ENCODE data around the gene DGKG. TPM values are rescaled to one million over a fixed set of nuclear protein-coding genes. Genes with fewer than 3 reads are reported as not detected.

Gene DGKG
- total and polyA plus RNA-seq, 9 of the 15 experiments (the other 6 are each of a cell fraction or from before 2014, with no cell fraction given): 0.01 to 0.36 (median 0.15) TPM

DNA sequence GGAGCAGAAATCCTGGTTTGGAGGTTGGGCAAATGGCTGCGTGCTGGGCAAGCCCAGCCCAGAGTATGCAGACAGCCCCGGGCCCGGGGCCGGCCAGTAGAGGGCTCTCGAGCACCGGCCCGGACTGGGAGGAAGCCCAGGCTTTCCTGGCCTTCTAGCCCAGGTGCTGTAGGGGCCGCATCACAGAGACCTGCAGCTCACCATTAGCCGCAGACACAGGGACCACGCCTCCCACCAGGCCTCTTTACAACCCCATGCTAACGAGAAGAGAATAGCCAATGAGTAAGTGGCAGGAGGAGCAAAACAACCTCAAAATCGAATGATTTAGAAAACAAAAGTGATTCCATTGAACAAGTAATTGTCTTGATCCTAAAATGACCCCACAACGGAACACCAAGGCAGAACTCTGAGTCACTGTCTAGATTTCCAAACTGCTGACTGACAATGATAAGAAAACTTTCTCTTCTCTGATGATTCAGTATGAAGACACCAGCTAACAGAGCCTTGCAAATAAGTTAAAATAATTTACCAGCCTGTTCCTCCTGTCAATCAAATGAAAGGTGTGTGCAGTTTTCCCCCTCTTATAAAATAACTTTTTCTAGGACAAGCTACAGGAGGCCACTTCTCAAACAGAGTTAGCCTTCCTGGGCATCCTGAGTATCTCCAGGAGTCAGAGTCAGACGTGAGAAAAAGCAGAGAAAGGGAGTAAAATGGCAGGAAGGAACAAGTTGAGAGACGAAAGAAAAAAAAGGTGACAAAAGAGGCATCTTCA is 102.2 kb downstream of the DGKG start (continued):
- TF ChIP-seq, protein P1, sequence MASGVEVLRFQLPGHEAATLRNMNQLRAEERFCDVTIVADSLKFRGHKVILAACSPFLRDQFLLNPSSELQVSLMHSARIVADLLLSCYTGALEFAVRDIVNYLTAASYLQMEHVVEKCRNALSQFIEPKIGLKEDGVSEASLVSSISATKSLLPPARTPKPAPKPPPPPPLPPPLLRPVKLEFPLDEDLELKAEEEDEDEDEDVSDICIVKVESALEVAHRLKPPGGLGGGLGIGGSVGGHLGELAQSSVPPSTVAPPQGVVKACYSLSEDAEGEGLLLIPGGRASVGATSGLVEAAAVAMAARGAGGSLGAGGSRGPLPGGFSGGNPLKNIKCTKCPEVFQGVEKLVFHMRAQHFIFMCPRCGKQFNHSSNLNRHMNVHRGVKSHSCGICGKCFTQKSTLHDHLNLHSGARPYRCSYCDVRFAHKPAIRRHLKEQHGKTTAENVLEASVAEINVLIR (CRISPR knock-in tag; IDR thresholded peaks at IDR 0.05): no peak
- TF ChIP-seq, protein P2, sequence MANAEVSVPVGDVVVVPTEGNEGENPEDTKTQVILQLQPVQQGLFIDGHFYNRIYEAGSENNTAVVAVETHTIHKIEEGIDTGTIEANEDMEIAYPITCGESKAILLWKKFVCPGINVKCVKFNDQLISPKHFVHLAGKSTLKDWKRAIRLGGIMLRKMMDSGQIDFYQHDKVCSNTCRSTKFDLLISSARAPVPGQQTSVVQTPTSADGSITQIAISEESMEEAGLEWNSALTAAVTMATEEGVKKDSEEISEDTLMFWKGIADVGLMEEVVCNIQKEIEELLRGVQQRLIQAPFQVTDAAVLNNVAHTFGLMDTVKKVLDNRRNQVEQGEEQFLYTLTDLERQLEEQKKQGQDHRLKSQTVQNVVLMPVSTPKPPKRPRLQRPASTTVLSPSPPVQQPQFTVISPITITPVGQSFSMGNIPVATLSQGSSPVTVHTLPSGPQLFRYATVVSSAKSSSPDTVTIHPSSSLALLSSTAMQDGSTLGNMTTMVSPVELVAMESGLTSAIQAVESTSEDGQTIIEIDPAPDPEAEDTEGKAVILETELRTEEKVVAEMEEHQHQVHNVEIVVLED (CRISPR knock-in tag; IDR thresholded peaks at IDR 0.05): no peak
- no peak for TF ChIP-seq U2AF1 (optimal IDR thresholded peaks at IDR 0.05; ENCODE audit: low read depth, low read length)
- no peak for TF ChIP-seq MCM3 (IDR thresholded peaks at IDR 0.05)
- no peak for TF ChIP-seq ZNF436 (CRISPR knock-in tag; IDR thresholded peaks at IDR 0.05)
- no peak for TF ChIP-seq PHB2 (IDR thresholded peaks at IDR 0.05; ENCODE audit: low read depth)
- TF ChIP-seq ZNF668 (CRISPR knock-in tag; IDR thresholded peaks at IDR 0.05): no peak
- TF ChIP-seq YBX1 (IDR thresholded peaks at IDR 0.05): no peak
- TF ChIP-seq ARID1B (IDR thresholded peaks at IDR 0.05): peak; percentile 66
- TF ChIP-seq, protein P3, sequence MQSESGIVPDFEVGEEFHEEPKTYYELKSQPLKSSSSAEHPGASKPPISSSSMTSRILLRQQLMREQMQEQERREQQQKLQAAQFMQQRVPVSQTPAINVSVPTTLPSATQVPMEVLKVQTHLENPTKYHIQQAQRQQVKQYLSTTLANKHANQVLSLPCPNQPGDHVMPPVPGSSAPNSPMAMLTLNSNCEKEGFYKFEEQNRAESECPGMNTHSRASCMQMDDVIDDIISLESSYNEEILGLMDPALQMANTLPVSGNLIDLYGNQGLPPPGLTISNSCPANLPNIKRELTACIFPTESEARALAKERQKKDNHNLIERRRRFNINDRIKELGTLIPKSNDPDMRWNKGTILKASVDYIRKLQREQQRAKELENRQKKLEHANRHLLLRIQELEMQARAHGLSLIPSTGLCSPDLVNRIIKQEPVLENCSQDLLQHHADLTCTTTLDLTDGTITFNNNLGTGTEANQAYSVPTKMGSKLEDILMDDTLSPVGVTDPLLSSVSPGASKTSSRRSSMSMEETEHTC (IDR thresholded peaks at IDR 0.05): no peak
- no peak for TF ChIP-seq BHLHE40 (IDR thresholded peaks at IDR 0.05; ENCODE audit: low read length)
- peak; percentile 82; the same call in 1 of the 2 replicates for TF ChIP-seq STAG1 (CRISPR knock-in tag; IDR thresholded peaks at IDR 0.05; ENCODE audit: borderline replicate concordance)
- TF ChIP-seq ZNF830 (CRISPR knock-in tag; IDR thresholded peaks at IDR 0.05): no peak
- TF ChIP-seq, protein P4, sequence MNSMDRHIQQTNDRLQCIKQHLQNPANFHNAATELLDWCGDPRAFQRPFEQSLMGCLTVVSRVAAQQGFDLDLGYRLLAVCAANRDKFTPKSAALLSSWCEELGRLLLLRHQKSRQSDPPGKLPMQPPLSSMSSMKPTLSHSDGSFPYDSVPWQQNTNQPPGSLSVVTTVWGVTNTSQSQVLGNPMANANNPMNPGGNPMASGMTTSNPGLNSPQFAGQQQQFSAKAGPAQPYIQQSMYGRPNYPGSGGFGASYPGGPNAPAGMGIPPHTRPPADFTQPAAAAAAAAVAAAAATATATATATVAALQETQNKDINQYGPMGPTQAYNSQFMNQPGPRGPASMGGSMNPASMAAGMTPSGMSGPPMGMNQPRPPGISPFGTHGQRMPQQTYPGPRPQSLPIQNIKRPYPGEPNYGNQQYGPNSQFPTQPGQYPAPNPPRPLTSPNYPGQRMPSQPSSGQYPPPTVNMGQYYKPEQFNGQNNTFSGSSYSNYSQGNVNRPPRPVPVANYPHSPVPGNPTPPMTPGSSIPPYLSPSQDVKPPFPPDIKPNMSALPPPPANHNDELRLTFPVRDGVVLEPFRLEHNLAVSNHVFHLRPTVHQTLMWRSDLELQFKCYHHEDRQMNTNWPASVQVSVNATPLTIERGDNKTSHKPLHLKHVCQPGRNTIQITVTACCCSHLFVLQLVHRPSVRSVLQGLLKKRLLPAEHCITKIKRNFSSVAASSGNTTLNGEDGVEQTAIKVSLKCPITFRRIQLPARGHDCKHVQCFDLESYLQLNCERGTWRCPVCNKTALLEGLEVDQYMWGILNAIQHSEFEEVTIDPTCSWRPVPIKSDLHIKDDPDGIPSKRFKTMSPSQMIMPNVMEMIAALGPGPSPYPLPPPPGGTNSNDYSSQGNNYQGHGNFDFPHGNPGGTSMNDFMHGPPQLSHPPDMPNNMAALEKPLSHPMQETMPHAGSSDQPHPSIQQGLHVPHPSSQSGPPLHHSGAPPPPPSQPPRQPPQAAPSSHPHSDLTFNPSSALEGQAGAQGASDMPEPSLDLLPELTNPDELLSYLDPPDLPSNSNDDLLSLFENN (IDR thresholded peaks at IDR 0.05; ENCODE audit: low read depth in 2 of 2, low read length in 2 of 2): no peak
- TF ChIP-seq SP2 (IDR thresholded peaks at IDR 0.05; ENCODE audit: extremely low read depth, low read depth, low read length, poor library complexity, severe bottlenecking): no peak
- TF ChIP-seq TGIF2 (CRISPR knock-in tag; IDR thresholded peaks at IDR 0.05): no peak
- TF ChIP-seq, protein P5, sequence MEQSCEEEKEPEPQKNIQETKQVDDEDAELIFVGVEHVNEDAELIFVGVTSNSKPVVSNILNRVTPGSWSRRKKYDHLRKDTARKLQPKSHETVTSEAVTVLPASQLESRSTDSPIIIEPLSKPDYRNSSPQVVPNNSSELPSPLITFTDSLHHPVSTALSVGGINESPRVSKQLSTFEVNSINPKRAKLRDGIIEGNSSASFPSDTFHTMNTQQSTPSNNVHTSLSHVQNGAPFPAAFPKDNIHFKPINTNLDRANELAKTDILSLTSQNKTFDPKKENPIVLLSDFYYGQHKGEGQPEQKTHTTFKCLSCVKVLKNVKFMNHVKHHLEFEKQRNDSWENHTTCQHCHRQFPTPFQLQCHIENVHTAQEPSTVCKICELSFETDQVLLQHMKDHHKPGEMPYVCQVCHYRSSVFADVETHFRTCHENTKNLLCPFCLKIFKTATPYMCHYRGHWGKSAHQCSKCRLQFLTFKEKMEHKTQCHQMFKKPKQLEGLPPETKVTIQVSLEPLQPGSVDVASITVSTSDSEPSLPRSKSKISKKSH (CRISPR knock-in tag; IDR thresholded peaks at IDR 0.05): no peak
- peak; percentile 67; the same call in 1 of the 2 replicates for TF ChIP-seq CTBP1 (IDR thresholded peaks at IDR 0.05; ENCODE audit: borderline replicate concordance)
